ENCODE results near the gene USP4.

The USP4 gene

GRCh38 chr3:49260806-49261324 is 79.0 kb downstream of the USP4 start:
- ChIA-PET POLR2A (no interaction called here), CTCF (no interaction called here)
- TF ChIP-seq GFI1B (tag by site-specific recombination; IDR thresholded peaks at IDR 0.05): no peak

DNA sequence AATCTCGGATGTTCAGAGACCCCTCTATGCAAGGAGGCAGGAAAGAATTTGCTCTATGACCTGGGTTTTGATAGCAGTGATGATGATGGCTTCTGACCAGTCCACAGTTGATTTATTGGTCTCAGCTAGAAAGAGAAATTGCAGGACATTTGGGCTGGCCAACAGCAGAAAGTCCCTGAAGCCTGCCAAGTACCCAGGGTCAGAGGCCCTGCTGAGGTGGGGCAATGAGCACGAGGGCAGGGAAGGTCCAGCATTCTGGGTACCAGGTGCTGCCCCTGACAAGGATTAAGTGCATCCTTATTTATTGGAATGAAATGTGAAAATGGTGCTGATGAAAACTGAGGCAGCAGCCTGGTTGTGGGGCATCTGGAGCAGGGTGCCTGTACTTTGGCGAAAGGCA is 82.7 kb downstream of the USP4 start:
- ChIA-PET CTCF (interaction anchor here (0.7 kb wide), 1 partner anchor 192 kb away, joined by 3 read pairs; no protein-coding TSS in a partner anchor), POLR2A (no interaction called here)

More at GRCh38 chr3:49260806-49261324, 79.0 kb downstream of the USP4 start:
- H3K4me3 ChIP-seq (ENCODE audit: low read depth, low read length): no peak overlapping the region
- no peaks in the 10 kb centered on the region for H3K4me1 ChIP-seq (ENCODE audit: control insufficient read depth, insufficient read depth, low read length)
- H3K27ac ChIP-seq (ENCODE audit: extremely low read depth, low read depth, low read length): no peak overlapping the region
- no peaks in the 10 kb centered on the region for H3K36me3 ChIP-seq (ENCODE audit: control insufficient read depth in 2 of 2, insufficient read depth in 1 of 2, low read length in 2 of 2)
- no peaks in the 10 kb centered on the region for H3K9me3 ChIP-seq (ENCODE audit: control insufficient read depth, insufficient read depth, low read depth, low read length)

DNA sequence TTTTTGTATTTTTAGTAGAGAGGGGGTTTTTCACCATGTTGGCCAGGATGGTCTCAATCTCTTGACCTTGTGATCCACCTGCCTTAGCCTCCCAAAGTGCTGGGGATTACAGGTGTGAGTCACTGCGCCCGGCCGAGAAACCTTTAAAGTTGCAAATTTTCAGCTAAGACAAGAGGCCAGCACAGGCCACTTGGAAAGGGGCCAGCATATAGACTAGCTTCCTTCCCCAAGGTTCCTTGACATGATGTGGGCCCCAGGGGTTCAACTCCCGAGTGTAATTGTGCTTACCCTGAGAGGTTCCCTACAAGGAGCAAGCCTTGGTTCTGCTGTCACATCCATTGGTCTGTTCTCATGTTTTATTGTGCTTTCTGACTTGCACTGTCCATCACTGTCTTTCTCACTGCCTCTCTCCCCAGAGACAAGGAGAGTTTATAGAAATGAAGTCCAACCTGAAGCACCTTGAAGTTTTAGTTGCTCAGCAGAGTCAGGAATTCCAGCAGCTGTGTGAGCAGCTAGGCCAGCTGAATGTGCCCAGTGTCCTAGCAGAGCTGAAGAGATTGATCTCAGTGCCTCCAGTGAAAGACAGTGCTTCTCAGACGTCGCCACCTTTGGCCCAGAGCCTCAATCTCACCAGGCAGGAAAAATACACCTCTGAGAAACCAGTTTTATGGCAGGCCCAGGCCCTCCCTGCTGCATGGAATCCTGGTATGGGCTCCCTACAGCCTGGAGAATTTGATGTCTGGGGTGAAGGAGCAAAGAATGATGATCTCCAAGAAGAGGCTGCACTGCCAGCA is 83.9 kb downstream of the USP4 start:
- CTCF ChIA-PET: no interaction called here
- Histone ChIP-seq H3K9me3 (ENCODE audit: control insufficient read depth, insufficient read depth, low read depth, low read length) (no peaks in the 10 kb centered on the region), H3K27ac (ENCODE audit: extremely low read depth, low read depth, low read length) (no peak overlapping the region), H3K4me1 (ENCODE audit: control insufficient read depth, insufficient read depth, low read length) (no peaks in the 10 kb centered on the region), H3K4me3 (ENCODE audit: low read depth, low read length) (no peak overlapping the region), H3K36me3 (ENCODE audit: control insufficient read depth in 2 of 2, insufficient read depth in 1 of 2, low read length in 2 of 2) (no peaks in the 10 kb centered on the region)
- POLR2A ChIA-PET: no interaction called here
- TF ChIP-seq, protein P1, sequence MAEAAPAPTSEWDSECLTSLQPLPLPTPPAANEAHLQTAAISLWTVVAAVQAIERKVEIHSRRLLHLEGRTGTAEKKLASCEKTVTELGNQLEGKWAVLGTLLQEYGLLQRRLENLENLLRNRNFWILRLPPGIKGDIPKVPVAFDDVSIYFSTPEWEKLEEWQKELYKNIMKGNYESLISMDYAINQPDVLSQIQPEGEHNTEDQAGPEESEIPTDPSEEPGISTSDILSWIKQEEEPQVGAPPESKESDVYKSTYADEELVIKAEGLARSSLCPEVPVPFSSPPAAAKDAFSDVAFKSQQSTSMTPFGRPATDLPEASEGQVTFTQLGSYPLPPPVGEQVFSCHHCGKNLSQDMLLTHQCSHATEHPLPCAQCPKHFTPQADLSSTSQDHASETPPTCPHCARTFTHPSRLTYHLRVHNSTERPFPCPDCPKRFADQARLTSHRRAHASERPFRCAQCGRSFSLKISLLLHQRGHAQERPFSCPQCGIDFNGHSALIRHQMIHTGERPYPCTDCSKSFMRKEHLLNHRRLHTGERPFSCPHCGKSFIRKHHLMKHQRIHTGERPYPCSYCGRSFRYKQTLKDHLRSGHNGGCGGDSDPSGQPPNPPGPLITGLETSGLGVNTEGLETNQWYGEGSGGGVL (tag by site-specific recombination; IDR thresholded peaks at IDR 0.05): no peak

More for the DNA sequence above, 82.7 kb downstream of the USP4 start:
- H3K9me3 ChIP-seq (ENCODE audit: control insufficient read depth, insufficient read depth, low read depth, low read length): no peaks in the 10 kb centered on the region
- H3K36me3 ChIP-seq (ENCODE audit: control insufficient read depth in 2 of 2, insufficient read depth in 1 of 2, low read length in 2 of 2): no peaks in the 10 kb centered on the region
- no peaks in the 10 kb centered on the region for H3K4me1 ChIP-seq (ENCODE audit: control insufficient read depth, insufficient read depth, low read length)
- TF ChIP-seq, protein P2, sequence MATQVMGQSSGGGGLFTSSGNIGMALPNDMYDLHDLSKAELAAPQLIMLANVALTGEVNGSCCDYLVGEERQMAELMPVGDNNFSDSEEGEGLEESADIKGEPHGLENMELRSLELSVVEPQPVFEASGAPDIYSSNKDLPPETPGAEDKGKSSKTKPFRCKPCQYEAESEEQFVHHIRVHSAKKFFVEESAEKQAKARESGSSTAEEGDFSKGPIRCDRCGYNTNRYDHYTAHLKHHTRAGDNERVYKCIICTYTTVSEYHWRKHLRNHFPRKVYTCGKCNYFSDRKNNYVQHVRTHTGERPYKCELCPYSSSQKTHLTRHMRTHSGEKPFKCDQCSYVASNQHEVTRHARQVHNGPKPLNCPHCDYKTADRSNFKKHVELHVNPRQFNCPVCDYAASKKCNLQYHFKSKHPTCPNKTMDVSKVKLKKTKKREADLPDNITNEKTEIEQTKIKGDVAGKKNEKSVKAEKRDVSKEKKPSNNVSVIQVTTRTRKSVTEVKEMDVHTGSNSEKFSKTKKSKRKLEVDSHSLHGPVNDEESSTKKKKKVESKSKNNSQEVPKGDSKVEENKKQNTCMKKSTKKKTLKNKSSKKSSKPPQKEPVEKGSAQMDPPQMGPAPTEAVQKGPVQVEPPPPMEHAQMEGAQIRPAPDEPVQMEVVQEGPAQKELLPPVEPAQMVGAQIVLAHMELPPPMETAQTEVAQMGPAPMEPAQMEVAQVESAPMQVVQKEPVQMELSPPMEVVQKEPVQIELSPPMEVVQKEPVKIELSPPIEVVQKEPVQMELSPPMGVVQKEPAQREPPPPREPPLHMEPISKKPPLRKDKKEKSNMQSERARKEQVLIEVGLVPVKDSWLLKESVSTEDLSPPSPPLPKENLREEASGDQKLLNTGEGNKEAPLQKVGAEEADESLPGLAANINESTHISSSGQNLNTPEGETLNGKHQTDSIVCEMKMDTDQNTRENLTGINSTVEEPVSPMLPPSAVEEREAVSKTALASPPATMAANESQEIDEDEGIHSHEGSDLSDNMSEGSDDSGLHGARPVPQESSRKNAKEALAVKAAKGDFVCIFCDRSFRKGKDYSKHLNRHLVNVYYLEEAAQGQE (tag by site-specific recombination; IDR thresholded peaks at IDR 0.05): no peak
- TF ChIP-seq BCL11A (tag by site-specific recombination; IDR thresholded peaks at IDR 0.05; ENCODE audit: low read depth) (no peak), SP3 (tag by site-specific recombination; IDR thresholded peaks at IDR 0.05) (no peak)
- H3K4me3 ChIP-seq (ENCODE audit: low read depth, low read length): no peak overlapping the region
- no peak overlapping the region for H3K27ac ChIP-seq (ENCODE audit: extremely low read depth, low read depth, low read length)

DNA sequence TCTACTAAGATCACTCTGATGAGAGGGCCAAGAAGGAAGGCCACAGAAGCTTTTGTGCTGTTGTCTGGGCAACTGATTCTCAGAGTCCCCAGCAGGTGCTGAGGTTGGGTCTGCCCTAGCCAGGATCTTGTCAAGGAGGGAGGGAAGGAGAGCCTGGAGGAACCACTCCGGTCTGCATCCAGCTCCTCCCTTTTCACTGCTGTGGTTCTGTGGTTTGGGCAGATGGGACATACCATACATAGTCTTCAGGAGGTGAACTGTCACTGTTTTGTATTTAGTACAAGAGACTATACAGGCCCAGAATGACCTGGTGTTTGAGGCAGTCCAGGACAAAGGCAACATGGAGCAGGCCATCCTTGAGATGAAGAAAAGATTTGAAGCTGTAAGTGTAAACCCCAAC is 84.7 kb downstream of the USP4 start:
- POLR2A ChIA-PET: interaction anchor here (0.6 kb wide), 1 partner anchor 1319 kb away, joined by 6 read pairs; no protein-coding TSS in a partner anchor
- Histone ChIP-seq H3K27ac (ENCODE audit: extremely low read depth, low read depth, low read length) (no peak overlapping the region), H3K9me3 (ENCODE audit: control insufficient read depth, insufficient read depth, low read depth, low read length) (no peaks in the 10 kb centered on the region), H3K4me1 (ENCODE audit: control insufficient read depth, insufficient read depth, low read length) (no peaks in the 10 kb centered on the region), H3K36me3 (ENCODE audit: control insufficient read depth in 2 of 2, insufficient read depth in 1 of 2, low read length in 2 of 2) (no peaks in the 10 kb centered on the region), H3K4me3 (ENCODE audit: low read depth, low read length) (no peak overlapping the region)
- CTCF ChIA-PET: no interaction called here
- TF ChIP-seq, protein P3, sequence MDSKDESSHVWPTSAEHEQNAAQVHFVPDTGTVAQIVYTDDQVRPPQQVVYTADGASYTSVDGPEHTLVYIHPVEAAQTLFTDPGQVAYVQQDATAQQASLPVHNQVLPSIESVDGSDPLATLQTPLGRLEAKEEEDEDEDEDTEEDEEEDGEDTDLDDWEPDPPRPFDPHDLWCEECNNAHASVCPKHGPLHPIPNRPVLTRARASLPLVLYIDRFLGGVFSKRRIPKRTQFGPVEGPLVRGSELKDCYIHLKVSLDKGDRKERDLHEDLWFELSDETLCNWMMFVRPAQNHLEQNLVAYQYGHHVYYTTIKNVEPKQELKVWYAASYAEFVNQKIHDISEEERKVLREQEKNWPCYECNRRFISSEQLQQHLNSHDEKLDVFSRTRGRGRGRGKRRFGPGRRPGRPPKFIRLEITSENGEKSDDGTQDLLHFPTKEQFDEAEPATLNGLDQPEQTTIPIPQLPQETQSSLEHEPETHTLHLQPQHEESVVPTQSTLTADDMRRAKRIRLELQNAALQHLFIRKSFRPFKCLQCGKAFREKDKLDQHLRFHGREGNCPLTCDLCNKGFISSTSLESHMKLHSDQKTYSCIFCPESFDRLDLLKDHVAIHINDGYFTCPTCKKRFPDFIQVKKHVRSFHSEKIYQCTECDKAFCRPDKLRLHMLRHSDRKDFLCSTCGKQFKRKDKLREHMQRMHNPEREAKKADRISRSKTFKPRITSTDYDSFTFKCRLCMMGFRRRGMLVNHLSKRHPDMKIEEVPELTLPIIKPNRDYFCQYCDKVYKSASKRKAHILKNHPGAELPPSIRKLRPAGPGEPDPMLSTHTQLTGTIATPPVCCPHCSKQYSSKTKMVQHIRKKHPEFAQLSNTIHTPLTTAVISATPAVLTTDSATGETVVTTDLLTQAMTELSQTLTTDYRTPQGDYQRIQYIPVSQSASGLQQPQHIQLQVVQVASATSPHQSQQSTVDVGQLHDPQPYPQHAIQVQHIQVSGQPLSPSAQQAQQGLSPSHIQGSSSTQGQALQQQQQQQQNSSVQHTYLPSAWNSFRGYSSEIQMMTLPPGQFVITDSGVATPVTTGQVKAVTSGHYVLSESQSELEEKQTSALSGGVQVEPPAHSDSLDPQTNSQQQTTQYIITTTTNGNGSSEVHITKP (tag by site-specific recombination; IDR thresholded peaks at IDR 0.05): peak; percentile 73
- TF ChIP-seq ZNF23 (tag by site-specific recombination; IDR thresholded peaks at IDR 0.05; ENCODE audit: borderline replicate concordance): no peak
- TF ChIP-seq ZNF16 (tag by site-specific recombination; IDR thresholded peaks at IDR 0.05; ENCODE audit: low read depth): no peak
